ENCODE data around the gene ESRRG. TPM values are rescaled to one million over a fixed set of nuclear protein-coding genes. Genes with fewer than 3 reads are reported as not detected.

The ESRRG gene
- total and polyA plus RNA-seq, 2 donors (not counting 1 experiment from before 2014, with no cell fraction given): 0.06 TPM; not detected in 1

- CTCF ChIA-PET: no interaction called here
- POLR2A ChIA-PET: no interaction called here
- H3K79me2 ChIP-seq (ENCODE audit: control insufficient read depth, insufficient read depth, low read length): no peaks in the 10 kb centered on the region
- H3K4me3 ChIP-seq (ENCODE audit: control extremely low read depth in 1 of 5, extremely low read depth in 1 of 5, insufficient read depth in 1 of 5, low read depth in 2 of 5, low read length in 4 of 5): no peak overlapping the region
- no peaks in the 10 kb centered on the region for H3K4me1 ChIP-seq (ENCODE audit: control insufficient read depth in 2 of 2, insufficient read depth in 2 of 2, low read length in 2 of 2)
- no peaks in the 10 kb centered on the region for H3K36me3 ChIP-seq (replicated peaks in 1 of 2; ENCODE audit: control extremely low read depth in 1 of 2, control insufficient read depth in 1 of 2, extremely low read depth in 1 of 2, insufficient read depth in 2 of 2, low read length in 1 of 2)
- no peaks in the 10 kb centered on the region for H3K9me3 ChIP-seq (ENCODE audit: control extremely low read depth in 1 of 3, control insufficient read depth in 2 of 3, insufficient read depth in 1 of 3, low read length in 2 of 3)
- DNase-seq (no peak), ATAC-seq (ENCODE audit: low read depth) (no peak)
- no peaks in the 10 kb centered on the region for H3K27me3 ChIP-seq (replicated peaks in 1 of 4; ENCODE audit: control extremely low read depth in 1 of 4, control insufficient read depth in 3 of 4, insufficient read depth in 4 of 4, low read length in 3 of 4)
- no peaks in the 10 kb centered on the region for H3K4me1 Mint-ChIP-seq
- no peak overlapping the region for H3K27ac Mint-ChIP-seq
- no peaks in the 10 kb centered on the region for H3K9me3 Mint-ChIP-seq (ENCODE audit: insufficient read depth)
- H2AFZ ChIP-seq (ENCODE audit: insufficient read depth, low read depth, low read length, poor library complexity, severe bottlenecking): no peak overlapping the region
- intact Hi-C loops (cut with micrococcal nuclease): no loop called here
- WGBS (ENCODE audit: insufficient coverage): no CpG with 5 or more reads among the region's 3 CpGs
- no peak overlapping the region for H3K4me3 Mint-ChIP-seq
- no peak overlapping the region for H3K4me2 ChIP-seq (replicated peaks; ENCODE audit: low read depth, low read length, poor library complexity, severe bottlenecking)
- H4K20me1 ChIP-seq (ENCODE audit: control insufficient read depth, insufficient read depth, low read length, poor library complexity, severe bottlenecking): no peaks in the 10 kb centered on the region
- H3K27ac ChIP-seq (ENCODE audit: low read length in 2 of 2): no peak overlapping the region
- TF ChIP-seq EZH2 (IDR thresholded peaks at IDR 0.05; ENCODE audit: borderline replicate concordance, insufficient read depth, low read depth, low read length, poor library complexity, severe bottlenecking) (no peak), CTCF (IDR thresholded peaks at IDR 0.05) (no peak)
- peaks cover 4% of the 10 kb centered on the region for H3K27me3 Mint-ChIP-seq
- no peak overlapping the region for H3K9ac ChIP-seq (ENCODE audit: low read length)
Measured at GRCh38 chr1:216691710-216692109, 31.5 kb downstream of the ESRRG start.

DNA sequence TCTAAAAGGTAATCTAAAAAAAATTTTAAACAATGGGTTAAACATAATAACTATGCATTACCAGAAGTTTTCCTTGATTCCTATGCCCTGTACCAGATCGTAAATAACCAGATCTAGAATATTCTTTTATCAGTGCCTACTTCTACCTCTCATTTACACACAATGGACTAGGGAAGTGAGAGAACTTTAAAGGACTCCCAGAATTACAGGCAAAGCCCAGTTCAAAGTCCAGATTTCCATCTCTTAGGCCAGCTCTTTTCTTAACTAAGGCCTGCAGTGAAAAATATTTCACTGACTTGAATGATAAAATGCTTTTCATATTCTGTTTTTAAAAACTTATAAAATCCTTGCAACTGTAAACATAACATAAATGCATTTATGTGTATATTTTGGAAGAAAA, 32.6 kb downstream of the ESRRG start:
- Histone ChIP-seq H2AFZ (ENCODE audit: insufficient read depth, low read depth, low read length, poor library complexity, severe bottlenecking) (no peak overlapping the region), H3K4me1 (ENCODE audit: control insufficient read depth in 2 of 2, insufficient read depth in 2 of 2, low read length in 2 of 2) (no peaks in the 10 kb centered on the region), H3K9ac (ENCODE audit: low read length) (no peak overlapping the region), H3K27ac (ENCODE audit: low read length in 2 of 2) (no peak overlapping the region), H3K4me2 (replicated peaks; ENCODE audit: low read depth, low read length, poor library complexity, severe bottlenecking) (no peak overlapping the region), H3K79me2 (ENCODE audit: control insufficient read depth, insufficient read depth, low read length) (no peaks in the 10 kb centered on the region), H3K4me3 (ENCODE audit: control extremely low read depth in 1 of 5, extremely low read depth in 1 of 5, insufficient read depth in 1 of 5, low read depth in 2 of 5, low read length in 4 of 5) (no peak overlapping the region), H3K9me3 (ENCODE audit: control extremely low read depth in 1 of 3, control insufficient read depth in 2 of 3, insufficient read depth in 1 of 3, low read length in 2 of 3) (no peaks in the 10 kb centered on the region), H4K20me1 (ENCODE audit: control insufficient read depth, insufficient read depth, low read length, poor library complexity, severe bottlenecking) (no peaks in the 10 kb centered on the region), H3K27me3 (replicated peaks in 1 of 4; ENCODE audit: control extremely low read depth in 1 of 4, control insufficient read depth in 3 of 4, insufficient read depth in 4 of 4, low read length in 3 of 4) (no peaks in the 10 kb centered on the region), H3K36me3 (replicated peaks in 1 of 2; ENCODE audit: control extremely low read depth in 1 of 2, control insufficient read depth in 1 of 2, extremely low read depth in 1 of 2, insufficient read depth in 2 of 2, low read length in 1 of 2) (no peaks in the 10 kb centered on the region)
- intact Hi-C loops (cut with micrococcal nuclease): no loop called here
- no CpG with 5 or more reads among the region's 1 CpG for WGBS (ENCODE audit: insufficient coverage)
- Mint-ChIP-seq H3K4me1 (no peaks in the 10 kb centered on the region), H3K4me3 (no peak overlapping the region), H3K9me3 (ENCODE audit: insufficient read depth) (no peaks in the 10 kb centered on the region), H3K27ac (no peak overlapping the region), H3K27me3 (peaks cover 4% of the 10 kb centered on the region)
- no peak for DNase-seq
- no peak for TF ChIP-seq EZH2 (IDR thresholded peaks at IDR 0.05; ENCODE audit: borderline replicate concordance, insufficient read depth, low read depth, low read length, poor library complexity, severe bottlenecking)
- no peak for TF ChIP-seq CTCF (IDR thresholded peaks at IDR 0.05)
- ChIA-PET CTCF (no interaction called here), POLR2A (no interaction called here)
- ATAC-seq (ENCODE audit: low read depth): no peak
